Activated T-cell treated with anti-CD3 and anti-CD28 coated beads, Interleukin-2, amount 50 U/mL, for 4 hours (primary cell): ENCODE data around the gene RAPGEF4. TPM values are rescaled to one million over a fixed set of nuclear protein-coding genes. Genes with fewer than 3 reads are reported as not detected.

Experiments used
- ATAC-seq, 2 donors: fragments of 200-7000 bp; cut with Tn5 transposase; one replicate each; pipeline ENCODE4 v1.10.0; 2021
- DNase-seq: peaks from one replicate; pipeline ENCODE4 v3.0.0-alpha.2; 2020
- H3K27me3 Mint-ChIP-seq: one replicate; pipeline ENCODE4 v1.8.0; 2021; ENCODE audit warnings: low read depth, mixed read lengths
- H3K36me3 Mint-ChIP-seq: one replicate; pipeline ENCODE4 v1.8.0; 2022; ENCODE audit warnings: mixed read lengths; ENCODE audit not compliant: insufficient read depth
- H3K4me1 Mint-ChIP-seq: one replicate; pipeline ENCODE4 v1.8.0; 2021; ENCODE audit warnings: low read depth, mixed read lengths
- H3K4me3 Mint-ChIP-seq: one replicate; pipeline ENCODE4 v1.8.0; 2021; ENCODE audit warnings: mild to moderate bottlenecking, moderate library complexity, mixed read lengths
- H3K9me3 Mint-ChIP-seq: one replicate; pipeline ENCODE4 v1.8.0; 2021; ENCODE audit warnings: mixed read lengths
- total RNA-seq, 3 donors: library from RNA; stranded (reverse); gene quantifications; one replicate each; pipeline ENCODE4 v1.2.1, GENCODE V29; 2021

The RAPGEF4 gene
- total RNA-seq, 3 donors from 2014 or later: 0.20 to 0.47 (median 0.33) TPM

GRCh38 chr2:173075781-173076580 lies 340.3 kb downstream of the RAPGEF4 start, which contains the start of gene MAP3K20:
TSS of gene MAP3K20 (plus strand) at chr2:173075846. CDS start at chr2:173091032, 15,186 bp downstream.
- Mint-ChIP-seq H3K4me1 (peaks cover 12% of the 10 kb centered on the region), H3K4me3 (peak within 1 kb of the TSS; percentile 77), H3K27me3 (peaks cover 35% of the 10 kb centered on the region), H3K9me3 (no peaks in the 10 kb centered on the region), H3K36me3 (no peaks in the 10 kb centered on the region)
- ATAC-seq: peak; percentile 79 to 83
- DNase-seq: peak; percentile 27

- DNase-seq: no peak
- H3K27me3 Mint-ChIP-seq: peaks cover 33% of the 10 kb centered on the region
Observed at GRCh38 chr2:173076581-173077345, 341.1 kb downstream of the RAPGEF4 start.

GRCh38 chr2:173077506-173078177 lies 342.0 kb downstream of the RAPGEF4 start:
- Mint-ChIP-seq H3K36me3 (no peaks in the 10 kb centered on the region), H3K4me1 (peaks cover 12% of the 10 kb centered on the region), H3K4me3 (peak overlapping the region; percentile 77), H3K9me3 (no peaks in the 10 kb centered on the region), H3K27me3 (peaks cover 31% of the 10 kb centered on the region)
- no peak for ATAC-seq
- no peak for DNase-seq

More at GRCh38 chr2:173076581-173077345, 341.1 kb downstream of the RAPGEF4 start:
- H3K4me1 Mint-ChIP-seq: peaks cover 12% of the 10 kb centered on the region
- peak; percentile 23 to 26 for ATAC-seq
- H3K4me3 Mint-ChIP-seq: peak overlapping the region; percentile 77
- H3K36me3 Mint-ChIP-seq: no peaks in the 10 kb centered on the region
- H3K9me3 Mint-ChIP-seq: no peaks in the 10 kb centered on the region

GRCh38 chr2:173079141-173079540 lies 343.5 kb downstream of the RAPGEF4 start:
- Mint-ChIP-seq H3K27me3 (peaks cover 28% of the 10 kb centered on the region), H3K4me1 (peaks cover 12% of the 10 kb centered on the region), H3K36me3 (no peaks in the 10 kb centered on the region), H3K9me3 (no peaks in the 10 kb centered on the region), H3K4me3 (no peak overlapping the region)
- ATAC-seq: no peak
- no peak for DNase-seq

GRCh38 chr2:173079973-173080860 lies 344.6 kb downstream of the RAPGEF4 start:
- H3K9me3 Mint-ChIP-seq: no peaks in the 10 kb centered on the region
- DNase-seq (no peak), ATAC-seq (no peak)
- peaks cover 25% of the 10 kb centered on the region for H3K27me3 Mint-ChIP-seq
- no peak overlapping the region for H3K4me3 Mint-ChIP-seq
- H3K36me3 Mint-ChIP-seq: no peaks in the 10 kb centered on the region
- H3K4me1 Mint-ChIP-seq: peaks cover 10% of the 10 kb centered on the region

- Mint-ChIP-seq H3K9me3 (no peaks in the 10 kb centered on the region), H3K27me3 (peaks cover 8% of the 10 kb centered on the region), H3K4me1 (no peaks in the 10 kb centered on the region), H3K36me3 (no peaks in the 10 kb centered on the region), H3K4me3 (no peak overlapping the region)
- no peak for DNase-seq
- no peak for ATAC-seq
Observed at GRCh38 chr2:173086518-173087213, 351.0 kb downstream of the RAPGEF4 start.

- H3K36me3 Mint-ChIP-seq: no peaks in the 10 kb centered on the region
- ATAC-seq (no peak), DNase-seq (no peak)
- H3K27me3 Mint-ChIP-seq: peaks cover 8% of the 10 kb centered on the region
- no peaks in the 10 kb centered on the region for H3K4me1 Mint-ChIP-seq
- no peaks in the 10 kb centered on the region for H3K9me3 Mint-ChIP-seq
- no peak overlapping the region for H3K4me3 Mint-ChIP-seq
Observed at GRCh38 chr2:173087214-173087581, 351.6 kb downstream of the RAPGEF4 start.

GRCh38 chr2:173087793-173088496 lies 352.3 kb downstream of the RAPGEF4 start:
- Mint-ChIP-seq H3K4me3 (no peak overlapping the region), H3K27me3 (peaks cover 5% of the 10 kb centered on the region)

GRCh38 chr2:173090276-173090877 lies 354.7 kb downstream of the RAPGEF4 start:
- Mint-ChIP-seq H3K4me3 (no peak overlapping the region), H3K4me1 (no peaks in the 10 kb centered on the region), H3K27me3 (peaks cover 2% of the 10 kb centered on the region), H3K9me3 (no peaks in the 10 kb centered on the region), H3K36me3 (no peaks in the 10 kb centered on the region)
- DNase-seq (no peak), ATAC-seq (no peak)

More at GRCh38 chr2:173087793-173088496, 352.3 kb downstream of the RAPGEF4 start:
- H3K4me1 Mint-ChIP-seq: no peaks in the 10 kb centered on the region
- DNase-seq (no peak), ATAC-seq (no peak)
- no peaks in the 10 kb centered on the region for H3K36me3 Mint-ChIP-seq
- H3K9me3 Mint-ChIP-seq: no peaks in the 10 kb centered on the region

- no peak for ATAC-seq
- peaks cover 2% of the 10 kb centered on the region for H3K27me3 Mint-ChIP-seq
Observed at GRCh38 chr2:173090973-173091660, 355.5 kb downstream of the RAPGEF4 start.

GRCh38 chr2:173091910-173092309 lies 356.3 kb downstream of the RAPGEF4 start:
- H3K4me1 Mint-ChIP-seq: no peaks in the 10 kb centered on the region
- H3K36me3 Mint-ChIP-seq: no peaks in the 10 kb centered on the region
- H3K27me3 Mint-ChIP-seq: peaks cover 2% of the 10 kb centered on the region
- ATAC-seq (no peak), DNase-seq (no peak)
- no peak overlapping the region for H3K4me3 Mint-ChIP-seq
- H3K9me3 Mint-ChIP-seq: no peaks in the 10 kb centered on the region

More at GRCh38 chr2:173090973-173091660, 355.5 kb downstream of the RAPGEF4 start:
- Mint-ChIP-seq H3K4me1 (no peaks in the 10 kb centered on the region), H3K4me3 (no peak overlapping the region), H3K36me3 (no peaks in the 10 kb centered on the region), H3K9me3 (no peaks in the 10 kb centered on the region)
- DNase-seq: no peak

GRCh38 chr2:173092844-173093402 lies 357.3 kb downstream of the RAPGEF4 start:
- Mint-ChIP-seq H3K36me3 (no peaks in the 10 kb centered on the region), H3K4me3 (no peak overlapping the region), H3K27me3 (peaks cover 2% of the 10 kb centered on the region), H3K4me1 (no peaks in the 10 kb centered on the region), H3K9me3 (no peaks in the 10 kb centered on the region)
- ATAC-seq: no peak
- no peak for DNase-seq
